Measurements from ENCODE around the gene PRR5.

The PRR5 gene

GRCh38 chr22:44667829-44668189 lies 34.2 kb upstream of the PRR5 start:
- no peak for DNase-seq (ENCODE audit: low spot score)
- TF ChIP-seq, protein P1, sequence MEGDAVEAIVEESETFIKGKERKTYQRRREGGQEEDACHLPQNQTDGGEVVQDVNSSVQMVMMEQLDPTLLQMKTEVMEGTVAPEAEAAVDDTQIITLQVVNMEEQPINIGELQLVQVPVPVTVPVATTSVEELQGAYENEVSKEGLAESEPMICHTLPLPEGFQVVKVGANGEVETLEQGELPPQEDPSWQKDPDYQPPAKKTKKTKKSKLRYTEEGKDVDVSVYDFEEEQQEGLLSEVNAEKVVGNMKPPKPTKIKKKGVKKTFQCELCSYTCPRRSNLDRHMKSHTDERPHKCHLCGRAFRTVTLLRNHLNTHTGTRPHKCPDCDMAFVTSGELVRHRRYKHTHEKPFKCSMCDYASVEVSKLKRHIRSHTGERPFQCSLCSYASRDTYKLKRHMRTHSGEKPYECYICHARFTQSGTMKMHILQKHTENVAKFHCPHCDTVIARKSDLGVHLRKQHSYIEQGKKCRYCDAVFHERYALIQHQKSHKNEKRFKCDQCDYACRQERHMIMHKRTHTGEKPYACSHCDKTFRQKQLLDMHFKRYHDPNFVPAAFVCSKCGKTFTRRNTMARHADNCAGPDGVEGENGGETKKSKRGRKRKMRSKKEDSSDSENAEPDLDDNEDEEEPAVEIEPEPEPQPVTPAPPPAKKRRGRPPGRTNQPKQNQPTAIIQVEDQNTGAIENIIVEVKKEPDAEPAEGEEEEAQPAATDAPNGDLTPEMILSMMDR (IDR thresholded peaks at IDR 0.05; ENCODE audit: borderline replicate concordance, control extremely low read depth, extremely low read depth, insufficient read depth, missing control alignments), result no peak
- in situ Hi-C loops (cut with MboI; ENCODE audit: low sequenced_read_pairs, unreplicated experiment), result no loop called here

- no peak for DNase-seq (ENCODE audit: low spot score)
- in situ Hi-C loops (cut with MboI; ENCODE audit: low sequenced_read_pairs, unreplicated experiment), result no loop called here
- TF ChIP-seq, protein P1 (IDR thresholded peaks at IDR 0.05; ENCODE audit: borderline replicate concordance, control extremely low read depth, extremely low read depth, insufficient read depth, missing control alignments), result no peak
Observed at GRCh38 chr22:44668190-44668885, 33.7 kb upstream of the PRR5 start.

- in situ Hi-C loops (cut with MboI; ENCODE audit: low sequenced_read_pairs, unreplicated experiment), result no loop called here
- TF ChIP-seq, protein P1 (IDR thresholded peaks at IDR 0.05; ENCODE audit: borderline replicate concordance, control extremely low read depth, extremely low read depth, insufficient read depth, missing control alignments), result no peak
- no peak for DNase-seq (ENCODE audit: low spot score)
Observed at GRCh38 chr22:44668886-44669521, 33.0 kb upstream of the PRR5 start.

DNA sequence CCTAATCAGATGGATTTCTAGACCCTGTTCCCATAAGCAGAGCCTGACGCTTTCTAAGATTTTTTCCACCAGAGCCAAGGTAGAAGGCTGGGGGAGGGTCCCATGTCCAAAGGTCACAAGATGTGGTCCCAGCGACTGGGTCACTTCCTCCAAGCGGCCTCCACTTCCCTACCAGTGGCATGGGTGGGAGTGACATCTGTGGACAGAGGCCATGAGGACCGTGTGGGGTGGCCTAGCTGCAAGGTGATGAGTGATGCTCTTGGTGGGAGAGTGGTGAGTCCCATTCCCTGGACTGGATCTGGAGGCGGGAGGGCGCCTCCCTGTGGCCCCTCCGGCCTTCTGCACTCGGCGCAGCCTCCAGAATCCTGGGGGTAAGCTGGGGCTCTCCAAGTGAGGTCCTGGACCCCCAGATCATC lies 32.4 kb upstream of the PRR5 start:
- in situ Hi-C loops (cut with MboI; ENCODE audit: low sequenced_read_pairs, unreplicated experiment), result no loop called here
- DNase-seq (ENCODE audit: low spot score), result no peak

GRCh38 chr22:44670220-44670988 lies 31.6 kb upstream of the PRR5 start:
- TF ChIP-seq, protein P1 (IDR thresholded peaks at IDR 0.05; ENCODE audit: borderline replicate concordance, control extremely low read depth, extremely low read depth, insufficient read depth, missing control alignments), result no peak
- no peak for DNase-seq (ENCODE audit: low spot score)
- in situ Hi-C loops (cut with MboI; ENCODE audit: low sequenced_read_pairs, unreplicated experiment), result no loop called here

More for the DNA sequence above, 32.4 kb upstream of the PRR5 start:
- TF ChIP-seq, protein P1 (IDR thresholded peaks at IDR 0.05; ENCODE audit: borderline replicate concordance, control extremely low read depth, extremely low read depth, insufficient read depth, missing control alignments), result no peak

GRCh38 chr22:44671742-44672141 lies 30.3 kb upstream of the PRR5 start:
- in situ Hi-C loops (cut with MboI; ENCODE audit: low sequenced_read_pairs, unreplicated experiment), result no loop called here
- TF ChIP-seq, protein P1 (IDR thresholded peaks at IDR 0.05; ENCODE audit: borderline replicate concordance, control extremely low read depth, extremely low read depth, insufficient read depth, missing control alignments), result no peak
- no peak for DNase-seq (ENCODE audit: low spot score)
